ENCODE data around the gene FBXO10. TPM values are rescaled to one million over a fixed set of nuclear protein-coding genes. Genes with fewer than 3 reads are reported as not detected.

FBXO10 gene
- total RNA-seq, 1 donor from 2014 or later = 68.7 TPM

DNA sequence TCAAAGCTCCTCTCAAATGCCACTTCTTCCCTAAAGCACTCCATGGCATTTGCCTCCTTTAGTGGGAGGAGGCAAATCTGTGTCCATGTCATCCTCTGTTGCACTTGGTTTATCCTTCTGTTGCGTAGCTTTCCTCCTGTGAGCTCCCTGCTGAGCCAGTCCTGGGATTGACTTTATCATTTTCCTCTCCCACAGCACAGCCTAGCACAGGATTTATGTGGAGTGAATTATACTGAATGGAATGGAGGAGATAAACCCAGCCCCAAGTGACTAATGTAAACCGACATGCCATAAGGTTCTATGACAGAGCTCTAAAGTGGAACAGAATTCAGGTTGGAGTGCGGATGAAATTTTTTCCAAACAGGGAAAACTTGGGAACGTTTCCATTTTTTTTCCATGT lies 42.6 kb upstream of the FBXO10 start:
- DNase-seq = no peak
- peak overlapping the region; percentile 5 for H3K27ac Mint-ChIP-seq (ENCODE audit: unreplicated experiment)

DNA sequence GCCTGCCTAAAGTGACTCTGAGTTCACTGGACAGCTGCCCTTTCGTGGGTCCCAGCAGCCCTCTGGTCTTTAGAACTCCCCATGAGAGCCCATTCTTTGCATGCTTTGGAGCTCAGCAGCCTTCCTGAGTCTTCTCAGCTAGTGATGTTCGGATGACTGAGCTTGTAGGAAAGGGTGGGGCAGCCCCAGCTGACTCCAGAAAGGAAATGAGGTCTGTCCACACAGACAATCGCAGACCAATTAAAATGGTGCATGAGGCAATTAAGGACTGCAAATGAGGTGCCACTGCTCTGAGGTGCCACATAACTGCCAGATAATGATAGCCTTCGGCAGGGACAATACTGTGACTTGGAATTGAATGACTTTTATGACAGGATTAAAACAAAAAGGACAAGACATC lies 41.7 kb upstream of the FBXO10 start:
- H3K9me3 Mint-ChIP-seq (ENCODE audit: unreplicated experiment) = peaks cover 4% of the 10 kb centered on the region
- peaks cover 18% of the 10 kb centered on the region for H3K4me1 Mint-ChIP-seq (ENCODE audit: low read depth, unreplicated experiment)
- no peak overlapping the region for H3K27ac Mint-ChIP-seq (ENCODE audit: unreplicated experiment)
- H3K36me3 Mint-ChIP-seq (ENCODE audit: unreplicated experiment) = no peaks in the 10 kb centered on the region
- DNase-seq = no peak
- TF ChIP-seq, protein P1, sequence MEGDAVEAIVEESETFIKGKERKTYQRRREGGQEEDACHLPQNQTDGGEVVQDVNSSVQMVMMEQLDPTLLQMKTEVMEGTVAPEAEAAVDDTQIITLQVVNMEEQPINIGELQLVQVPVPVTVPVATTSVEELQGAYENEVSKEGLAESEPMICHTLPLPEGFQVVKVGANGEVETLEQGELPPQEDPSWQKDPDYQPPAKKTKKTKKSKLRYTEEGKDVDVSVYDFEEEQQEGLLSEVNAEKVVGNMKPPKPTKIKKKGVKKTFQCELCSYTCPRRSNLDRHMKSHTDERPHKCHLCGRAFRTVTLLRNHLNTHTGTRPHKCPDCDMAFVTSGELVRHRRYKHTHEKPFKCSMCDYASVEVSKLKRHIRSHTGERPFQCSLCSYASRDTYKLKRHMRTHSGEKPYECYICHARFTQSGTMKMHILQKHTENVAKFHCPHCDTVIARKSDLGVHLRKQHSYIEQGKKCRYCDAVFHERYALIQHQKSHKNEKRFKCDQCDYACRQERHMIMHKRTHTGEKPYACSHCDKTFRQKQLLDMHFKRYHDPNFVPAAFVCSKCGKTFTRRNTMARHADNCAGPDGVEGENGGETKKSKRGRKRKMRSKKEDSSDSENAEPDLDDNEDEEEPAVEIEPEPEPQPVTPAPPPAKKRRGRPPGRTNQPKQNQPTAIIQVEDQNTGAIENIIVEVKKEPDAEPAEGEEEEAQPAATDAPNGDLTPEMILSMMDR (IDR thresholded peaks at IDR 0.05; ENCODE audit: partially characterized antibody, unreplicated experiment) = no peak
- no peak overlapping the region for H3K4me3 Mint-ChIP-seq (ENCODE audit: unreplicated experiment)
- H3K27me3 Mint-ChIP-seq (ENCODE audit: unreplicated experiment) = peaks cover 4% of the 10 kb centered on the region

More for the DNA sequence above, 42.6 kb upstream of the FBXO10 start:
- peaks cover 4% of the 10 kb centered on the region for H3K9me3 Mint-ChIP-seq (ENCODE audit: unreplicated experiment)
- peaks cover 27% of the 10 kb centered on the region for H3K4me1 Mint-ChIP-seq (ENCODE audit: low read depth, unreplicated experiment)
- H3K4me3 Mint-ChIP-seq (ENCODE audit: unreplicated experiment) = no peak overlapping the region
- no peaks in the 10 kb centered on the region for H3K36me3 Mint-ChIP-seq (ENCODE audit: unreplicated experiment)
- peaks cover 6% of the 10 kb centered on the region for H3K27me3 Mint-ChIP-seq (ENCODE audit: unreplicated experiment)
- TF ChIP-seq, protein P1 (IDR thresholded peaks at IDR 0.05; ENCODE audit: partially characterized antibody, unreplicated experiment) = no peak

DNA sequence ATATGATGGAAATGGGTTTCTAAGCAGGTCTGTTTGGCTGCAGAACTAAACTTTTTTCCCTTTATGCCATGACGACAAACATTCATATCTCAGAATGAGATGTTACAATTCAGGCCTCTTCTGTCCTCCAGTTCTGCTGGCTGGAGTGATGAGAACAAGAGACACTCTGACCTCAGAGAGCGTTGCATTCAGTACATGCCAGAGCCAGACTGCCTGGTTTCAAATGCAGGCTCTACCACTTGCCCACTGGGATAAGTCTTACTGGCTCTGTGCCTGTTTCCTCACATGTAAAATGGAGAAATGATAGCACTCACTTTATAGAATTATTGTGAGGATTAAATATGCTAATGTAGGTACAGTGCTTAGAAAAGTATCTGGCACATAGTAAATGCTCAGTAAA lies 41.0 kb upstream of the FBXO10 start:
- DNase-seq = no peak
- Mint-ChIP-seq H3K36me3 (ENCODE audit: unreplicated experiment) (no peaks in the 10 kb centered on the region), H3K4me3 (ENCODE audit: unreplicated experiment) (no peak overlapping the region), H3K27me3 (ENCODE audit: unreplicated experiment) (peaks cover 4% of the 10 kb centered on the region), H3K4me1 (ENCODE audit: low read depth, unreplicated experiment) (peaks cover 14% of the 10 kb centered on the region), H3K27ac (ENCODE audit: unreplicated experiment) (no peak overlapping the region), H3K9me3 (ENCODE audit: unreplicated experiment) (peaks cover 4% of the 10 kb centered on the region)
- TF ChIP-seq, protein P1 (IDR thresholded peaks at IDR 0.05; ENCODE audit: partially characterized antibody, unreplicated experiment) = no peak

DNA sequence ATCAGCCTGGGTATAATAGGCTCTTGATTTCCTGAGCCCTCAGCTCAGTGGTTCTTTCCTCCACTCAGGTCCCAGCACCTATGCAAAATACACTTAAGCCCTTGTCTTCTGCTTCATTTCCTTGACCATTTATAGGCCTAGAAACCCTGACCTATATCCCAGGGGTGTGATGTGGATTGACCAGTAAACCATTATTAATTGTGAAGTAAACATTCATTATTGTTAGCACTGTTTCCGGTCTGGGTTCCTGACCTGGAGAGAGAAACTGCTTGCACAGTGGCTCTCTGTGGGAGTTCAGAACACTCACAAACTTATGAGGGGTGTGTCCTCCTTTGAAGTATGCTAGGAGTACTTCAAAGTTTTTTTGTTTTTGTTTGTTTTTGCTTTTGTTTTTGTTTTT lies 35.8 kb upstream of the FBXO10 start:
- TF ChIP-seq, protein P1 (IDR thresholded peaks at IDR 0.05; ENCODE audit: partially characterized antibody, unreplicated experiment) = no peak
- peaks cover 2% of the 10 kb centered on the region for H3K9me3 Mint-ChIP-seq (ENCODE audit: unreplicated experiment)
- H3K36me3 Mint-ChIP-seq (ENCODE audit: unreplicated experiment) = no peaks in the 10 kb centered on the region
- H3K4me1 Mint-ChIP-seq (ENCODE audit: low read depth, unreplicated experiment) = peaks cover 2% of the 10 kb centered on the region
- peaks cover 5% of the 10 kb centered on the region for H3K27me3 Mint-ChIP-seq (ENCODE audit: unreplicated experiment)
- peak; percentile 29 for DNase-seq
- H3K27ac Mint-ChIP-seq (ENCODE audit: unreplicated experiment) = no peak overlapping the region
- H3K4me3 Mint-ChIP-seq (ENCODE audit: unreplicated experiment) = no peak overlapping the region

DNA sequence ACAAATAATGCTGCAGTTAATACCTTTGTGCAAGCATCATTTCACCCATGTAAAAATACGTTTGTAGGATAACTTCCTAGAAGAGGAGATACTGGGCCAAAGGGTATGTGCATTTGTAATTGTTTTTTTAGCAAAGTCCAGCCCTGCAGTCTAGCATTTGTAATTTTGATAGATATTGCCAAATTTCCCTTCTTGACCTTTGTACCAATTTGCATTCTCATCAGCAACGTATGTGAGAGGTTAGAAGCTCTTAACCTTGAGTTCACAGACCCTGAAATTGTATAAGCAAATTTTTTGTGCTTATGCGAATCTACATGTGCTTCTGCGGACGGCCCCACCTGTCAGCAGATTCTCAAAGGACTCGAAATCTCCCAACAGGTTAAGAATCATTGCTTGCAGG lies 34.8 kb upstream of the FBXO10 start:
- Mint-ChIP-seq H3K9me3 (ENCODE audit: unreplicated experiment) (peaks cover 5% of the 10 kb centered on the region), H3K27ac (ENCODE audit: unreplicated experiment) (no peak overlapping the region), H3K27me3 (ENCODE audit: unreplicated experiment) (peaks cover 5% of the 10 kb centered on the region), H3K4me3 (ENCODE audit: unreplicated experiment) (no peak overlapping the region), H3K36me3 (ENCODE audit: unreplicated experiment) (no peaks in the 10 kb centered on the region), H3K4me1 (ENCODE audit: low read depth, unreplicated experiment) (peaks cover 2% of the 10 kb centered on the region)
- no peak for DNase-seq
- TF ChIP-seq, protein P1 (IDR thresholded peaks at IDR 0.05; ENCODE audit: partially characterized antibody, unreplicated experiment) = no peak

Data from glutamatergic neuron (in vitro differentiated cells).